ENCODE results near the gene TMEM87A.

DNA sequence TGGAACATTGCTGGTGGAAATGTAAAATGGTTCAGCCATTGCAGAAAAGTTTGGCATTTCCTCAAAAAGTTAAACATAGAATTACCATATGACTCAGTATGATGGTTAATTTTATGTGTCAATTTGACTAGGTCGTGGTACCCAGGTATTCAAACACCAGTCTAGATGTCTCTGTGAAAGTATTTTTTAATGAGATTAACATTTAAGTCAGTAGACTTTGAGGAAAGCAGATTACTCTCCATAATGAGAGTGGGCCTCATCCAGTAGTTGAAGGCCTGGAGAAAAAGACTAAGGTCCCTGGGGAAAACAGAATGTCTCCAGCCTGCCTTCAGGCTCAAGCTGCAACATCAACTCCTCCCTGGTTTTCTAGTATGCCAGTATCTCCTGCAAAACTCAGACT is 42.3 kb upstream of the TMEM87A start:
- TF ChIP-seq, protein P1, sequence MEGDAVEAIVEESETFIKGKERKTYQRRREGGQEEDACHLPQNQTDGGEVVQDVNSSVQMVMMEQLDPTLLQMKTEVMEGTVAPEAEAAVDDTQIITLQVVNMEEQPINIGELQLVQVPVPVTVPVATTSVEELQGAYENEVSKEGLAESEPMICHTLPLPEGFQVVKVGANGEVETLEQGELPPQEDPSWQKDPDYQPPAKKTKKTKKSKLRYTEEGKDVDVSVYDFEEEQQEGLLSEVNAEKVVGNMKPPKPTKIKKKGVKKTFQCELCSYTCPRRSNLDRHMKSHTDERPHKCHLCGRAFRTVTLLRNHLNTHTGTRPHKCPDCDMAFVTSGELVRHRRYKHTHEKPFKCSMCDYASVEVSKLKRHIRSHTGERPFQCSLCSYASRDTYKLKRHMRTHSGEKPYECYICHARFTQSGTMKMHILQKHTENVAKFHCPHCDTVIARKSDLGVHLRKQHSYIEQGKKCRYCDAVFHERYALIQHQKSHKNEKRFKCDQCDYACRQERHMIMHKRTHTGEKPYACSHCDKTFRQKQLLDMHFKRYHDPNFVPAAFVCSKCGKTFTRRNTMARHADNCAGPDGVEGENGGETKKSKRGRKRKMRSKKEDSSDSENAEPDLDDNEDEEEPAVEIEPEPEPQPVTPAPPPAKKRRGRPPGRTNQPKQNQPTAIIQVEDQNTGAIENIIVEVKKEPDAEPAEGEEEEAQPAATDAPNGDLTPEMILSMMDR (IDR thresholded peaks at IDR 0.05 in 8 of 11, conservative IDR thresholded peaks at IDR 0.05 in 3 of 11): no peak
- TF ChIP-seq POLR2A (IDR thresholded peaks at IDR 0.05): no peak

Measured in spleen (tissue), 7 donors.